H1 (cell line): Measurements from ENCODE around the gene UBASH3B. TPM values are rescaled to one million over a fixed set of nuclear protein-coding genes. Genes with fewer than 3 reads are reported as not detected.

Experiments used
- CHD1 ChIP-seq: IDR thresholded peaks from 2 replicates; pipeline ENCODE4 v1.6.1; 2012; ENCODE audit warnings: low read depth, low read length, improper control_type of control experiment
- KDM5A ChIP-seq: fragments of 200-600 bp; IDR thresholded peaks from 2 replicates; pipeline ENCODE4 v1.7.1; 2012; ENCODE audit warnings: mild to moderate bottlenecking, low read length, inconsistent platforms, mixed read lengths
- SP2 ChIP-seq: IDR thresholded peaks from 2 replicates; pipeline ENCODE4 v1.6.1; 2012; ENCODE audit warnings: mild to moderate bottlenecking, low read length, inconsistent platforms
- SP4 ChIP-seq: IDR thresholded peaks from 2 replicates; pipeline ENCODE4 v1.6.1; 2012; ENCODE audit warnings: low read length, inconsistent platforms
- polyA plus RNA-seq, 7 experiments: library from polyadenylated mRNA; depleted of rRNA in 3 of 7; stranded (reverse) in 5 of 7; unstranded in 2 of 7; fragments of >200 nt in 5 of 7; fragments of 200-250 nt in 2 of 7; gene quantifications; 1 replicate in 5 of 7; 2 replicates in 1 of 7; 4 replicates in 1 of 7; pipeline versions ENCODE4 v1.2.1 to v1.2.3, GENCODE V29; 2011 to 2013; ENCODE audit warnings: missing spikeins in 2 of 7, mixed read lengths in 2 of 7
- total RNA-seq: library from RNA; stranded (reverse); fragmentation: NEBNext Ultra II Directional; extraction: Animal tissue kit (Norgen Biotek cat#: 25700); gene quantifications from 2 replicates; pipeline ENCODE4 v1.2.1, GENCODE V29; 2021

The UBASH3B gene
- total and polyA plus RNA-seq, 2 of the 8 experiments (the other 6 are each of a cell fraction or from before 2014, with no cell fraction given): 7.5 to 9.5 TPM

- TF ChIP-seq CHD1 (no peak), SP4 (no peak), KDM5A (no peak), SP2 (no peak)
These were observed 136.3 kb downstream of the UBASH3B start (continued) for GRCh38 chr11:122791836-122792235.
